GM18511 (cell line): ENCODE measurements around the gene PREX1.

Experiments used
- ATAC-seq: cut with Tn5 transposase; IDR thresholded peaks from one replicate; pipeline ENCODE4 v1.9.1; 2021; ENCODE audit warnings: mild to moderate bottlenecking, moderate library complexity; ENCODE audit not compliant: unreplicated experiment

Gene PREX1

GRCh38 chr20:48794816-48795457, 32.9 kb downstream of the PREX1 start:
- ATAC-seq, result no peak

GRCh38 chr20:48794360-48794759, 33.4 kb downstream of the PREX1 start:
- ATAC-seq, result no peak

GRCh38 chr20:48793776-48794175, 34.0 kb downstream of the PREX1 start:
- ATAC-seq, result no peak

GRCh38 chr20:48791666-48792071, 36.1 kb downstream of the PREX1 start:
- ATAC-seq, result no peak

- no peak for ATAC-seq
Observed at GRCh38 chr20:48791014-48791413, 36.8 kb downstream of the PREX1 start.

- no peak for ATAC-seq
Observed at GRCh38 chr20:48790473-48791003, 37.3 kb downstream of the PREX1 start.

GRCh38 chr20:48789781-48790472, 37.9 kb downstream of the PREX1 start:
- no peak for ATAC-seq

GRCh38 chr20:48789185-48789668, 38.6 kb downstream of the PREX1 start:
- peak; percentile 29 for ATAC-seq

- ATAC-seq, result peak; percentile 72
Observed at GRCh38 chr20:48788486-48789072, 39.2 kb downstream of the PREX1 start.

- peak; percentile 29 for ATAC-seq
Observed at GRCh38 chr20:48787861-48788375, 39.9 kb downstream of the PREX1 start.

GRCh38 chr20:48786951-48787705, 40.7 kb downstream of the PREX1 start:
- no peak for ATAC-seq

- ATAC-seq, result no peak
Observed at GRCh38 chr20:48785801-48786200, 42.0 kb downstream of the PREX1 start.

GRCh38 chr20:48785256-48785655, 42.5 kb downstream of the PREX1 start:
- no peak for ATAC-seq

GRCh38 chr20:48784273-48784641, 43.5 kb downstream of the PREX1 start:
- no peak for ATAC-seq

GRCh38 chr20:48783533-48784272, 44.1 kb downstream of the PREX1 start:
- ATAC-seq, result no peak

- ATAC-seq, result no peak
Observed at GRCh38 chr20:48782901-48783308, 44.9 kb downstream of the PREX1 start.

- ATAC-seq, result no peak
Observed at GRCh38 chr20:48782053-48782452, 45.7 kb downstream of the PREX1 start.

GRCh38 chr20:48781634-48782033, 46.2 kb downstream of the PREX1 start:
- ATAC-seq, result no peak

- ATAC-seq, result no peak
Observed at GRCh38 chr20:48779435-48779834, 48.4 kb downstream of the PREX1 start.

GRCh38 chr20:48777821-48778220, 50.0 kb downstream of the PREX1 start:
- ATAC-seq, result no peak
